ENCODE measurements around the gene JAML.

DNA sequence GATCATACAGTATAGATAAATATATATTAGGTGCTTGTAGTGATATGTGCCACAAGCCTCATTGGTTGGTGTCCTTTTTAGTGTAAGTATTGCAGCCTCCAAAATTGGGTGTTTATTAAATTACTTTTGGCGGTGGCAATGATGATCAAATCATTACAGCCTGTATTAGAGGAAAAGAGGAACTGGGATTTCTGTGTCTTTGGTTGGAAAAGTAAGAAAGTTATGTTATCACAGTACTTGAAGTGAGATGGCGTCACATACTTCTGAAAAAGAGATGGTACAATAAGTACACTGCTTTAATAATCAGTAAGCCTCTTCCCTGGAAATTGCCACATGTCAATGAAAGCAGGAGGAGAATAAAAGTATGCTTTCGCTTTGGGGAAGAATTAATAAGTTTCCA is 27.9 kb upstream of the JAML start:
- TF ChIP-seq KLF16 (IDR thresholded peaks at IDR 0.05) = no peak
- TF ChIP-seq, protein P1, sequence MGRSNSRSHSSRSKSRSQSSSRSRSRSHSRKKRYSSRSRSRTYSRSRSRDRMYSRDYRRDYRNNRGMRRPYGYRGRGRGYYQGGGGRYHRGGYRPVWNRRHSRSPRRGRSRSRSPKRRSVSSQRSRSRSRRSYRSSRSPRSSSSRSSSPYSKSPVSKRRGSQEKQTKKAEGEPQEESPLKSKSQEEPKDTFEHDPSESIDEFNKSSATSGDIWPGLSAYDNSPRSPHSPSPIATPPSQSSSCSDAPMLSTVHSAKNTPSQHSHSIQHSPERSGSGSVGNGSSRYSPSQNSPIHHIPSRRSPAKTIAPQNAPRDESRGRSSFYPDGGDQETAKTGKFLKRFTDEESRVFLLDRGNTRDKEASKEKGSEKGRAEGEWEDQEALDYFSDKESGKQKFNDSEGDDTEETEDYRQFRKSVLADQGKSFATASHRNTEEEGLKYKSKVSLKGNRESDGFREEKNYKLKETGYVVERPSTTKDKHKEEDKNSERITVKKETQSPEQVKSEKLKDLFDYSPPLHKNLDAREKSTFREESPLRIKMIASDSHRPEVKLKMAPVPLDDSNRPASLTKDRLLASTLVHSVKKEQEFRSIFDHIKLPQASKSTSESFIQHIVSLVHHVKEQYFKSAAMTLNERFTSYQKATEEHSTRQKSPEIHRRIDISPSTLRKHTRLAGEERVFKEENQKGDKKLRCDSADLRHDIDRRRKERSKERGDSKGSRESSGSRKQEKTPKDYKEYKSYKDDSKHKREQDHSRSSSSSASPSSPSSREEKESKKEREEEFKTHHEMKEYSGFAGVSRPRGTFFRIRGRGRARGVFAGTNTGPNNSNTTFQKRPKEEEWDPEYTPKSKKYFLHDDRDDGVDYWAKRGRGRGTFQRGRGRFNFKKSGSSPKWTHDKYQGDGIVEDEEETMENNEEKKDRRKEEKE (IDR thresholded peaks at IDR 0.05; ENCODE audit: borderline replicate concordance in 1 of 2, control insufficient read depth in 1 of 2, low read depth in 2 of 2, low read length in 1 of 2) = no peak
- TF ChIP-seq, protein P2, sequence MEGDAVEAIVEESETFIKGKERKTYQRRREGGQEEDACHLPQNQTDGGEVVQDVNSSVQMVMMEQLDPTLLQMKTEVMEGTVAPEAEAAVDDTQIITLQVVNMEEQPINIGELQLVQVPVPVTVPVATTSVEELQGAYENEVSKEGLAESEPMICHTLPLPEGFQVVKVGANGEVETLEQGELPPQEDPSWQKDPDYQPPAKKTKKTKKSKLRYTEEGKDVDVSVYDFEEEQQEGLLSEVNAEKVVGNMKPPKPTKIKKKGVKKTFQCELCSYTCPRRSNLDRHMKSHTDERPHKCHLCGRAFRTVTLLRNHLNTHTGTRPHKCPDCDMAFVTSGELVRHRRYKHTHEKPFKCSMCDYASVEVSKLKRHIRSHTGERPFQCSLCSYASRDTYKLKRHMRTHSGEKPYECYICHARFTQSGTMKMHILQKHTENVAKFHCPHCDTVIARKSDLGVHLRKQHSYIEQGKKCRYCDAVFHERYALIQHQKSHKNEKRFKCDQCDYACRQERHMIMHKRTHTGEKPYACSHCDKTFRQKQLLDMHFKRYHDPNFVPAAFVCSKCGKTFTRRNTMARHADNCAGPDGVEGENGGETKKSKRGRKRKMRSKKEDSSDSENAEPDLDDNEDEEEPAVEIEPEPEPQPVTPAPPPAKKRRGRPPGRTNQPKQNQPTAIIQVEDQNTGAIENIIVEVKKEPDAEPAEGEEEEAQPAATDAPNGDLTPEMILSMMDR (IDR thresholded peaks at IDR 0.05 in 2 of 3, conservative IDR thresholded peaks at IDR 0.05 in 1 of 3; ENCODE audit: insufficient read depth in 2 of 3, low read depth in 1 of 3, low read length in 3 of 3) = no peak
